Ovary (tissue), 9 donors: ENCODE results near the gene ARL6IP6. TPM values are rescaled to one million over a fixed set of nuclear protein-coding genes. Genes with fewer than 3 reads are reported as not detected.

Experiments
- DNase-seq, 5 donors: peaks; one replicate each; pipeline ENCODE4 v3.0.0-alpha.2; 2019 to 2020
- H3K27ac ChIP-seq, 2 donors: fragments of 200-600 bp; one replicate each; pipeline versions ENCODE4 v1.5.1 to v1.8.0; 2019 to 2022
- H3K27me3 ChIP-seq: fragments of 200-600 bp; one replicate; pipeline ENCODE4 v1.8.0; 2022
- H3K36me3 ChIP-seq: fragments of 200-600 bp; sonication (generic); one replicate; pipeline ENCODE4 v1.5.1; 2019
- H3K4me1 ChIP-seq: one replicate; pipeline ENCODE4 v1.8.1; 2013; ENCODE audit warnings: mild to moderate bottlenecking, moderate library complexity; ENCODE audit not compliant: insufficient read depth
- H3K4me3 ChIP-seq: fragments of 200-600 bp; sonication (generic); one replicate; pipeline ENCODE4 v1.5.1; 2017
- H3K9me3 ChIP-seq, 2 donors: fragments of 200-600 bp in 1 of 2; sonication (generic) in 1 of 2; one replicate each; pipeline versions ENCODE4 v1.5.1 to v1.8.1; 2013 to 2019; ENCODE audit warnings: mild to moderate bottlenecking in 1 of 2, moderate library complexity in 1 of 2
- EP300 ChIP-seq: sonication (generic); formaldehyde crosslinking; IDR thresholded peaks from one replicate; pipeline ENCODE4 v1.6.1; 2017; ENCODE audit warnings: antibody characterized with exemption
- POLR2A ChIP-seq: fragments of 450-650 bp; IDR thresholded peaks from one replicate; pipeline ENCODE4 v1.6.1; 2017; ENCODE audit warnings: antibody characterized with exemption, mild to moderate bottlenecking, moderate library complexity
- WGBS, 3 donors: extraction: QIAGEN DNeasy Blood & Tissue Kit in 1 of 3; methylation state at CpG; one replicate each; pipeline versions ENCODE4 v1.1.5 to v1.1.7; 2013 to 2017; 5-methylcytosine and 5-hydroxymethylcytosine counted together
- intact Hi-C, 4 donors: fragments of 100-400 bp; cut with DNase I; formaldehyde crosslinking; loops; one replicate each; pipeline versions ENCODE4 v1.11.0 to v1.15.1; 2022 to 2023
- polyA plus RNA-seq, 2 donors: library from polyadenylated mRNA; stranded (reverse); fragments of 200-250 nt in 1 of 2; fragments of 350-450 nt in 1 of 2; fragmentation: Illumina TruSeq in 1 of 2; extraction: RNeasy Lipid Tissue Mini Kit (QIAGEN cat#74804) in 1 of 2; gene quantifications; one replicate each; pipeline ENCODE4 v1.2.3, GENCODE V29; 2013 to 2014
- total RNA-seq, 7 donors: library from RNA; depleted of rRNA in 2 of 7; stranded (reverse); fragments of >200 nt in 2 of 7; fragmentation: NEBNext Ultra II Directional in 3 of 7; extraction: Animal tissue kit (Norgen Biotek cat#: 25700) in 3 of 7; gene quantifications; one replicate each; pipeline versions ENCODE4 v1.1.0 to v1.2.4, GENCODE V29; 2016 to 2023
- TF ChIP-seq, protein P1 (sequence below), 3 donors: fragments of 450-650 bp in 2 of 3; fragments of 200-600 bp in 1 of 3; IDR thresholded peaks; one replicate each; pipeline versions ENCODE4 v1.5.1 to v1.8.0; 2016 to 2022; ENCODE audit warnings: antibody characterized with exemption in 3 of 3, mild to moderate bottlenecking in 1 of 3
- donor health status: DM: no; HTN: no; CAD: no; lungs with moderate emphysema.
- donor health status: DM: no; HTN: no; CAD: no.
- donor health status: Bipolar disorder and iron deficiency.
- donor health status: DM: yes; HTN: yes; CAD: no.
- donor health status: DM: no; HTN: no; CAD: no.
- donor health status: DM: yes; HTN: yes; CAD: no.

Gene ARL6IP6
- total and polyA plus RNA-seq, 9 donors = 11.1 to 38.6 (median 14.4) TPM

DNA sequence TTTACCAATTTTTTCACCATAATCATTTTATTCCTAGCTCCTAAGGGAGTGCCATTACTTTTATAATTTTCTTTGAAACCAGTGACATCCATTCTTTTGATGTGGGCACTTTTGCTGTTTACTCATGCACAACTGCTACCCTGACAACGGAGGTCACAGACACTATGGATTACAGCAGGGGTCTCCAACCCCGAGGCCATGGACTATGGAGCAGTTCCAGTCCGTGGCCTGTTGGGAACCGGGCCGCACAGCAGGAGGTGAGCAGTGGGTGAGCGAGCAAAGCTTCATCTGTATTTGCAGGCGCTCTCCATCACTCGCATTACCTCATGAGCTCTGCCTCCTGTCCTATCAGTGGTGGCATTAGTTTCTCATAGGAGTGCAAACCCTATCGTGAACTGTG is 35.8 kb upstream of the ARL6IP6 start:
- 94 to 98% (median 96%) methylated on average over 9 of the region's 9 CpGs for WGBS, 3 donors
- H3K36me3 ChIP-seq = no peaks in the 10 kb centered on the region
- H3K4me1 ChIP-seq = no peaks in the 10 kb centered on the region
- no peak overlapping the region for H3K27ac ChIP-seq
- intact Hi-C loops = no loop called here
- DNase-seq = no peak
- no peaks in the 10 kb centered on the region for H3K27me3 ChIP-seq
- H3K9me3 ChIP-seq = no peaks in the 10 kb centered on the region
- TF ChIP-seq POLR2A (no peak), EP300 (no peak)
- TF ChIP-seq, protein P1, sequence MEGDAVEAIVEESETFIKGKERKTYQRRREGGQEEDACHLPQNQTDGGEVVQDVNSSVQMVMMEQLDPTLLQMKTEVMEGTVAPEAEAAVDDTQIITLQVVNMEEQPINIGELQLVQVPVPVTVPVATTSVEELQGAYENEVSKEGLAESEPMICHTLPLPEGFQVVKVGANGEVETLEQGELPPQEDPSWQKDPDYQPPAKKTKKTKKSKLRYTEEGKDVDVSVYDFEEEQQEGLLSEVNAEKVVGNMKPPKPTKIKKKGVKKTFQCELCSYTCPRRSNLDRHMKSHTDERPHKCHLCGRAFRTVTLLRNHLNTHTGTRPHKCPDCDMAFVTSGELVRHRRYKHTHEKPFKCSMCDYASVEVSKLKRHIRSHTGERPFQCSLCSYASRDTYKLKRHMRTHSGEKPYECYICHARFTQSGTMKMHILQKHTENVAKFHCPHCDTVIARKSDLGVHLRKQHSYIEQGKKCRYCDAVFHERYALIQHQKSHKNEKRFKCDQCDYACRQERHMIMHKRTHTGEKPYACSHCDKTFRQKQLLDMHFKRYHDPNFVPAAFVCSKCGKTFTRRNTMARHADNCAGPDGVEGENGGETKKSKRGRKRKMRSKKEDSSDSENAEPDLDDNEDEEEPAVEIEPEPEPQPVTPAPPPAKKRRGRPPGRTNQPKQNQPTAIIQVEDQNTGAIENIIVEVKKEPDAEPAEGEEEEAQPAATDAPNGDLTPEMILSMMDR (IDR thresholded peaks at IDR 0.05) = no peak
- no peak overlapping the region for H3K4me3 ChIP-seq

DNA sequence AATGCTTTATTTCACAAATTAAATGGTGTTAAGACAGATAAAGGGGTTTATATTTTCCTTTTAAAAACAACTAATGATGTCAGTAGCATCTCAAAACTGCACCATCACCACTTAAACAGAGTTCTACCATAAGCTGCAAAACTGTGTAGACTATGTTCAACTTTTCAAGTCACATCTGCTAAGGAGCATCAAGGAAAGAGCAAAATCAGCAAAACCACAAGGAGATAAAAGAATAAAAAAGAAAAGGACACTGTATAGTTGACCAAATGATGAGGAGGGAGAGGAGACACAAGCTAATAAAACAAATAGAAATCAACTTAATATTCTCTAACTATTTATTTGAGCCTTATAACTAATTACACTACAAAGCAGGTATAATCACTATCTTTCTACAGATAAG is 35.0 kb upstream of the ARL6IP6 start:
- no peak for DNase-seq
- TF ChIP-seq EP300 = no peak
- TF ChIP-seq, protein P1 (IDR thresholded peaks at IDR 0.05) = no peak
- no peak for TF ChIP-seq POLR2A

DNA sequence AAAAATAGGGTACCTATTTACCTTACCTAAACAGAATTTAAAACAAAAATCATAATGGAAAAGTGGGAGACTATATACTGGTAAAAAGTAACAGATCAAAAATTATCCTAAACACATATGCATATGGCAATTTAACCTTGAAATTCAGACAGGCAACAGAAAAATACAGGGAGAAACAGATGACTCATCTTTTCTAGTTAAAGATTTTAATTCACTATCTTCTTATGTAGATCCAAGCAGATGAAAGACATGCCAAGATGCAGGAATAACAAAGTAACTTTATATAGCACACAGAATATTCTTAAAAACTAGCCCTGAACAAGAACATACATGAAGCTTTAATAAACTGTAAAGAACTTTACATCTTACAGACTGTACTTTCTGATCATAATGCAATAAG is 32.1 kb upstream of the ARL6IP6 start:
- intact Hi-C loops = no loop called here
- Histone ChIP-seq H3K9me3 (no peaks in the 10 kb centered on the region), H3K36me3 (no peaks in the 10 kb centered on the region), H3K4me1 (no peaks in the 10 kb centered on the region), H3K27me3 (no peaks in the 10 kb centered on the region), H3K27ac (no peak overlapping the region), H3K4me3 (no peak overlapping the region)
- TF ChIP-seq, protein P1 (IDR thresholded peaks at IDR 0.05) = no peak
- no peak for TF ChIP-seq EP300
- no peak for TF ChIP-seq POLR2A
- DNase-seq = no peak

More for the DNA sequence above, 35.0 kb upstream of the ARL6IP6 start:
- no peaks in the 10 kb centered on the region for H3K36me3 ChIP-seq
- no peak overlapping the region for H3K27ac ChIP-seq
- no peaks in the 10 kb centered on the region for H3K9me3 ChIP-seq
- H3K4me1 ChIP-seq = no peaks in the 10 kb centered on the region
- H3K27me3 ChIP-seq = no peaks in the 10 kb centered on the region
- H3K4me3 ChIP-seq = no peak overlapping the region
- intact Hi-C loops = no loop called here

DNA sequence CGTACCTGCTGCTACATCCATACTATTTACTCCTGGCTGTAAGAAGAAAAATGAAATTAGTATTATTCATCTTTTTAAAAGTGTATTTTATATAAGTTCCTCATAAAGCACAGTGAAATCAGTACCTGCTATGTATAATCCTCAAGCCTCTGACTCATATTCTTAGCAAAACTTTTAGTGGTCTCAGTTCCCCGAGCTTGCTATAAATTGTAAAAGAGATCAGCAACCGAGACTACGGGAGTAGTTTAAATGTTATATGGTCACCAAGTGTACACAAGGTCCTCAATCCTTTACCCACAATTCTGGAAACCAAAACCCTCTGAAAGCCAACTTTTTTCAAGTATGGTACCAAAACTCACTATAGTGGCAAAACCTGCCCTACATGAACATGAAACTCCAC is 25.4 kb upstream of the ARL6IP6 start:
- WGBS, 3 donors = 94 to 97% (median 95%) methylated on average over 4 of the region's 4 CpGs
- H3K36me3 ChIP-seq = no peaks in the 10 kb centered on the region

More for the DNA sequence above, 25.4 kb upstream of the ARL6IP6 start:
- no peaks in the 10 kb centered on the region for H3K27me3 ChIP-seq
- TF ChIP-seq, protein P1 (IDR thresholded peaks at IDR 0.05) = no peak
- TF ChIP-seq EP300 (no peak), POLR2A (no peak)
- H3K4me3 ChIP-seq = no peak overlapping the region
- intact Hi-C loops = no loop called here
- no peak overlapping the region for H3K27ac ChIP-seq
- H3K9me3 ChIP-seq = no peaks in the 10 kb centered on the region
- no peaks in the 10 kb centered on the region for H3K4me1 ChIP-seq
- DNase-seq = no peak
